AG08396 (cell line): ENCODE data around the gene ASXL2.
"Not testable (repeated sequence)": the region's sequence is repeated elsewhere in the genome, so short reads cannot be mapped to it uniquely, and the experiment has no call there.

ENCODE experiments used
- DNase-seq: peaks from one replicate; pipeline ENCODE4 v3.0.0; 2012; ENCODE audit warnings: low spot score, mixed read lengths

Gene ASXL2

GRCh38 chr2:25736899-25737515 lies 141.3 kb downstream of the ASXL2 start:
- no peak for DNase-seq

- DNase-seq = no peak
These were observed 142.5 kb downstream of the ASXL2 start for GRCh38 chr2:25735835-25736234.

- DNase-seq = no peak
These were observed 149.7 kb downstream of the ASXL2 start for GRCh38 chr2:25728559-25728958.

- no peak for DNase-seq
These were observed 151.8 kb downstream of the ASXL2 start for GRCh38 chr2:25726522-25726921.

GRCh38 chr2:25725877-25726276 lies 152.4 kb downstream of the ASXL2 start:
- no peak for DNase-seq

- no peak for DNase-seq
These were observed 153.5 kb downstream of the ASXL2 start for GRCh38 chr2:25724756-25725155.

- no peak for DNase-seq
These were observed 156.1 kb downstream of the ASXL2 start for GRCh38 chr2:25722224-25722623.

GRCh38 chr2:25720575-25720974 lies 157.7 kb downstream of the ASXL2 start:
- DNase-seq = no peak

- no peak for DNase-seq
These were observed 163.5 kb downstream of the ASXL2 start for GRCh38 chr2:25714740-25715139.

GRCh38 chr2:25712455-25712854 lies 165.8 kb downstream of the ASXL2 start:
- DNase-seq = no peak

- DNase-seq = no peak
These were observed 166.5 kb downstream of the ASXL2 start for GRCh38 chr2:25711675-25712354.

- no peak for DNase-seq
These were observed 167.5 kb downstream of the ASXL2 start for GRCh38 chr2:25710750-25711149.

GRCh38 chr2:25709349-25709748 lies 168.9 kb downstream of the ASXL2 start:
- DNase-seq = no peak

GRCh38 chr2:25707927-25708590 lies 170.2 kb downstream of the ASXL2 start:
- no peak for DNase-seq

- not testable (repeated sequence) for DNase-seq
These were observed 172.7 kb downstream of the ASXL2 start for GRCh38 chr2:25705575-25705974.

- DNase-seq = no peak
These were observed 176.5 kb downstream of the ASXL2 start for GRCh38 chr2:25701801-25702200.

GRCh38 chr2:25700221-25700660 lies 178.0 kb downstream of the ASXL2 start:
- peak; percentile 50 for DNase-seq

- DNase-seq = no peak
These were observed 179.1 kb downstream of the ASXL2 start for GRCh38 chr2:25699216-25699615.

- DNase-seq = no peak
These were observed 179.5 kb downstream of the ASXL2 start for GRCh38 chr2:25698752-25699151.

- no peak for DNase-seq
These were observed 180.5 kb downstream of the ASXL2 start for GRCh38 chr2:25697559-25698341.

- DNase-seq = no peak
These were observed 185.4 kb downstream of the ASXL2 start for GRCh38 chr2:25692737-25693445.

GRCh38 chr2:25692143-25692542 lies 186.1 kb downstream of the ASXL2 start:
- no peak for DNase-seq
